Keratinocyte (primary cell): ENCODE data around the gene HSD17B13. TPM values are rescaled to one million over a fixed set of nuclear protein-coding genes. Genes with fewer than 3 reads are reported as not detected.

Source experiments
- DNase-seq: peaks from one replicate; pipeline ENCODE4 v3.0.0-alpha.2; 2011; ENCODE audit warnings: low read depth, missing footprints, low spot score
- FAIRE-seq: peaks from 2 replicates; lab custom pipeline; 2011; peaks lifted over from hg19 to GRCh38; lab: Jason Lieb, UNC
- H2AFZ ChIP-seq: 2 replicates; pipeline ENCODE4 v1.6.0; 2012; ENCODE audit warnings: low read length, control low read depth, inconsistent platforms; ENCODE audit not compliant: control insufficient read depth
- H3K27ac ChIP-seq: 2 replicates; pipeline ENCODE4 v1.5.1; 2011; ENCODE audit warnings: low read length; ENCODE audit not compliant: control insufficient read depth, insufficient read depth
- H3K27me3 ChIP-seq: 3 replicates; pipeline ENCODE4 v1.6.0; 2011; ENCODE audit warnings: low read length; ENCODE audit not compliant: control insufficient read depth, insufficient read depth; ENCODE audit errors: extremely low read depth
- H3K36me3 ChIP-seq, 2 experiments: 2 replicates in 1 of 2; 3 replicates in 1 of 2; pipeline ENCODE4 v1.5.1; 2011; ENCODE audit warnings: low read length in 2 of 2, mild to moderate bottlenecking in 1 of 2; ENCODE audit not compliant: control insufficient read depth in 2 of 2, insufficient read depth in 2 of 2; ENCODE audit errors: extremely low read depth in 1 of 2
- H3K4me1 ChIP-seq: 3 replicates; pipeline ENCODE4 v1.5.1; 2011; ENCODE audit warnings: low read length; ENCODE audit not compliant: control insufficient read depth, insufficient read depth; ENCODE audit errors: extremely low read depth
- H3K4me2 ChIP-seq: 3 replicates; pipeline ENCODE4 v1.6.0; 2011; ENCODE audit warnings: low read depth, low read length; ENCODE audit not compliant: control insufficient read depth, insufficient read depth; ENCODE audit errors: extremely low read depth
- H3K4me3 ChIP-seq, 3 experiments: fragments of 200-600 bp in 1 of 3; sonication (generic) in 1 of 3; 2 replicates in 2 of 3; 3 replicates in 1 of 3; pipeline ENCODE4 v1.5.1; 2011 to 2016; ENCODE audit warnings: low read length in 3 of 3, mild to moderate bottlenecking in 3 of 3, control low read depth in 2 of 3, inconsistent platforms in 1 of 3, low read depth in 1 of 3, mixed read lengths in 1 of 3, mixed run types in 1 of 3, moderate library complexity in 1 of 3; ENCODE audit not compliant: control insufficient read depth in 2 of 3, insufficient read depth in 2 of 3; ENCODE audit errors: extremely low read depth in 1 of 3
- H3K79me2 ChIP-seq: 2 replicates; pipeline ENCODE4 v1.6.0; 2012; ENCODE audit warnings: low read length; ENCODE audit not compliant: control insufficient read depth, insufficient read depth
- H3K9ac ChIP-seq: 3 replicates; pipeline ENCODE4 v1.6.0; 2011; ENCODE audit warnings: low read length; ENCODE audit not compliant: control insufficient read depth, insufficient read depth; ENCODE audit errors: extremely low read depth
- H3K9me1 ChIP-seq: 3 replicates; pipeline ENCODE4 v1.6.0; 2011; ENCODE audit warnings: low read length; ENCODE audit not compliant: control insufficient read depth, insufficient read depth; ENCODE audit errors: extremely low read depth
- H3K9me3 ChIP-seq: 2 replicates; pipeline ENCODE4 v1.5.1; 2012; ENCODE audit warnings: low read depth, low read length; ENCODE audit not compliant: control insufficient read depth
- H4K20me1 ChIP-seq: 3 replicates; pipeline ENCODE4 v1.6.0; 2011; ENCODE audit warnings: low read length; ENCODE audit not compliant: control insufficient read depth, insufficient read depth; ENCODE audit errors: extremely low read depth
- CTCF ChIP-seq, 3 experiments: IDR thresholded peaks in 1 of 3; conservative IDR thresholded peaks in 1 of 3; optimal IDR thresholded peaks in 1 of 3; 2 replicates in 2 of 3; 3 replicates in 1 of 3; pipeline versions ENCODE3 to v1.5.1; 2011; ENCODE audit warnings: low read length in 3 of 3, mild to moderate bottlenecking in 3 of 3, moderate library complexity in 2 of 3, control low read depth in 1 of 3, inconsistent platforms in 1 of 3; ENCODE audit not compliant: insufficient read depth in 2 of 3; ENCODE audit errors: extremely low read depth in 1 of 3
- EZH2 ChIP-seq: IDR thresholded peaks from one replicate; pipeline ENCODE4 v1.6.1; 2012; ENCODE audit warnings: inconsistent platforms, mild to moderate bottlenecking, low read length, moderate library complexity
- dilution Hi-C: fragments of 300-500 bp; cut with MboI; formaldehyde crosslinking; loops from one replicate; pipeline ENCODE4 v1.7.0; 2020; ENCODE audit warnings: low sequenced_read_pairs; ENCODE audit not compliant: extremely low pct_ligation_motif_present
- polyA plus RNA-seq, 5 experiments: library from polyadenylated mRNA; depleted of rRNA in 3 of 5; stranded (reverse) in 3 of 5; stranded (forward) in 1 of 5; unstranded in 1 of 5; fragments of >200 nt; gene quantifications; 1 replicate in 1 of 5; 2 replicates in 3 of 5; 3 replicates in 1 of 5; pipeline versions ENCODE4 v1.2.1 to v1.2.3, GENCODE V29; 2011 to 2012; ENCODE audit warnings: missing spikeins in 2 of 5, low read depth in 1 of 5, low replicate concordance in 1 of 5

HSD17B13 gene
- polyA plus RNA-seq, 1 donor (not counting 4 experiments of a cell fraction or from before 2014, with no cell fraction given): not detected

- H3K27me3 ChIP-seq: no peaks in the 10 kb centered on the region
- dilution Hi-C loops: no loop called here
- H3K9ac ChIP-seq: no peak overlapping the region
- FAIRE-seq: no peak
- no peak overlapping the region for H3K4me3 ChIP-seq
- no peak overlapping the region for H3K4me2 ChIP-seq
- no peaks in the 10 kb centered on the region for H3K9me3 ChIP-seq
- peaks cover 6% of the 10 kb centered on the region for H3K4me1 ChIP-seq
- no peaks in the 10 kb centered on the region for H4K20me1 ChIP-seq
- TF ChIP-seq CTCF (optimal IDR thresholded peaks at IDR 0.05 in 1 of 3, IDR thresholded peaks at IDR 0.05 in 1 of 3, conservative IDR thresholded peaks at IDR 0.05 in 1 of 3; ENCODE audit: extremely low read depth in 1 of 3, insufficient read depth in 2 of 3, low read length in 3 of 3): no peak
- no peak for TF ChIP-seq EZH2
- no peak overlapping the region for H2AFZ ChIP-seq
- no peak overlapping the region for H3K27ac ChIP-seq
- no peaks in the 10 kb centered on the region for H3K36me3 ChIP-seq
- H3K79me2 ChIP-seq: no peaks in the 10 kb centered on the region
- no peak for DNase-seq
- H3K9me1 ChIP-seq: no peaks in the 10 kb centered on the region
These were observed 36.6 kb upstream of the HSD17B13 start for GRCh38 chr4:87359258-87359657.

GRCh38 chr4:87356832-87357526, 34.3 kb upstream of the HSD17B13 start:
- H3K4me1 ChIP-seq: peaks cover 6% of the 10 kb centered on the region
- H3K4me2 ChIP-seq: no peak overlapping the region
- H3K9me1 ChIP-seq: no peaks in the 10 kb centered on the region
- DNase-seq (no peak), FAIRE-seq (no peak)
- H3K27ac ChIP-seq: no peak overlapping the region
- no peak overlapping the region for H3K4me3 ChIP-seq
- no peaks in the 10 kb centered on the region for H3K9me3 ChIP-seq
- H4K20me1 ChIP-seq: no peaks in the 10 kb centered on the region
- H3K79me2 ChIP-seq: no peaks in the 10 kb centered on the region
- no peaks in the 10 kb centered on the region for H3K36me3 ChIP-seq
- no peak overlapping the region for H3K9ac ChIP-seq
- no peaks in the 10 kb centered on the region for H3K27me3 ChIP-seq
- H2AFZ ChIP-seq: no peak overlapping the region
- no peak for TF ChIP-seq CTCF (optimal IDR thresholded peaks at IDR 0.05 in 1 of 3, IDR thresholded peaks at IDR 0.05 in 1 of 3, conservative IDR thresholded peaks at IDR 0.05 in 1 of 3; ENCODE audit: extremely low read depth in 1 of 3, insufficient read depth in 2 of 3, low read length in 3 of 3)
- TF ChIP-seq EZH2: no peak
- dilution Hi-C loops: no loop called here
